ENCODE measurements around the gene SART3. TPM values are rescaled to one million over a fixed set of nuclear protein-coding genes. Genes with fewer than 3 reads are reported as not detected.

Gene SART3
- total and polyA plus RNA-seq, 2 of the 4 experiments (the other 2 are of a cell fraction), result 22.6 to 37.8 TPM

DNA sequence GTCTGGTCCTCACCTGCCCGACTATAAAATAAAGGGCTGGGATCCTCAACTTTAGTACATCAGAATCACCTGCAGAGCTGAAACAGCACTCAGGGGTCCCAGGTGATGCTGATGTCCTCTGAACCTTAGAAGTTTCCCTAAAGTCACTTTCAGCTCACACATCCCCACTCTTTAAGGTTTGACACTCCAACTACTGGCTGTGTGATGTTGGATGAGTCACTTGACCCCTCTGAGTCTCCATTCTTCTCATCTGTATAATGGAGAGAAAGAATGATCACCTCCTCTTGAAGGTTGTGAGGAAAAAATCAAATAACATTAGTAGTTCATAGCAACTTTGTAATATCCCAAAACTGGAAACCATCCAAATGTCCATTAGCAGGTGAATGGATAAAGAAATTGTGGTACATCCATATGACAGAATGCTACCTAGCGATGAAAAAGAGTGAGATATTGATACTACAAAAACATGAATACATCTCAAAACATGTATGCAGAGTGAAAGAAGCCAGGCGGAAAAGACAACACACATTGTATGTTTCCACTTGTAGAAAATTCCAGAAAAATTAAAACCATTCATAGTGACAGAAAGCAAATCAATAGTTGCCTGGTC, 23.6 kb upstream of the SART3 start:
- no peaks in the 10 kb centered on the region; the same call in 1 of the 2 replicates for H3K9me1 ChIP-seq (ENCODE audit: insufficient read depth, low read length)
- H4K5ac ChIP-seq (ENCODE audit: low read depth, low read length), result no peak overlapping the region
- no peak overlapping the region for H3K56ac ChIP-seq (ENCODE audit: extremely low read depth, insufficient read depth, low read length)
- no peak overlapping the region for H3K4me2 ChIP-seq (ENCODE audit: low read depth, low read length)
- H4K8ac ChIP-seq (ENCODE audit: low read depth in 2 of 2, low read length in 2 of 2), result no peak overlapping the region
- no peak overlapping the region for H3K18ac ChIP-seq (ENCODE audit: low read depth, low read length)
- BruUV-seq (replicated peaks), result no TSS peak
- no peaks in the 10 kb centered on the region for H3K79me1 ChIP-seq (ENCODE audit: low read depth in 1 of 2, low read length in 2 of 2)
- H2AK9ac ChIP-seq (replicated peaks; ENCODE audit: low read depth, low read length, poor library complexity), result no peak overlapping the region
- H3K9me3 ChIP-seq (ENCODE audit: control insufficient read depth, insufficient read depth, low read length), result no peaks in the 10 kb centered on the region
- no peak for ATAC-seq (ENCODE audit: low read depth)
- H2BK5ac ChIP-seq (ENCODE audit: low read depth, low read length, poor library complexity, severe bottlenecking), result no peak overlapping the region
- no peak overlapping the region for H3K27ac ChIP-seq (ENCODE audit: insufficient read depth, low read length)
- no peak for DNase-seq
- H2BK120ac ChIP-seq (ENCODE audit: low read depth, low read length), result no peak overlapping the region
- H2AK5ac ChIP-seq (ENCODE audit: low read depth, low read length), result no peak overlapping the region
- H3K4ac ChIP-seq (ENCODE audit: low read depth, low read length), result no peak overlapping the region
- H3K4me1 ChIP-seq (ENCODE audit: control insufficient read depth, insufficient read depth, low read length), result peaks cover 11% of the 10 kb centered on the region; the same call in 1 of the 2 replicates
- dilution Hi-C loops (cut with HindIII; ENCODE audit: low sequenced_read_pairs, unreplicated experiment) (no loop called here), in situ Hi-C loops (cut with MboI; ENCODE audit: low sequenced_read_pairs) (no loop called here), intact Hi-C loops (cut with micrococcal nuclease) (no loop called here)
- no peak overlapping the region for H3K9ac ChIP-seq (ENCODE audit: low read depth, low read length)
- H3K14ac ChIP-seq (replicated peaks; ENCODE audit: low read depth, low read length), result no peak overlapping the region
- H3K27me3 ChIP-seq (ENCODE audit: control insufficient read depth, insufficient read depth, low read length), result peaks cover 2% of the 10 kb centered on the region
- no peak overlapping the region for H3K4me3 ChIP-seq (ENCODE audit: insufficient read depth, low read depth, low read length)
- no peaks in the 10 kb centered on the region for H3K36me3 ChIP-seq (ENCODE audit: control insufficient read depth, insufficient read depth, low read length)
- TF ChIP-seq RAD21 (IDR thresholded peaks at IDR 0.05; ENCODE audit: low read length) (no peak), FOS (IDR thresholded peaks at IDR 0.05; ENCODE audit: low read depth, low read length) (no peak), MXI1 (IDR thresholded peaks at IDR 0.05; ENCODE audit: borderline replicate concordance, low read depth, low read length) (no peak), CEBPB (IDR thresholded peaks at IDR 0.05; ENCODE audit: low read depth, low read length) (no peak), CHD1 (IDR thresholded peaks at IDR 0.05; ENCODE audit: low read depth, low read length) (no peak), MAZ (IDR thresholded peaks at IDR 0.05; ENCODE audit: borderline replicate concordance, low read depth, low read length) (no peak), BHLHE40 (IDR thresholded peaks at IDR 0.05; ENCODE audit: low read depth, low read length) (no peak), RFX5 (IDR thresholded peaks at IDR 0.05; ENCODE audit: low read depth, low read length) (no peak), NFE2L2 (IDR thresholded peaks at IDR 0.05; ENCODE audit: low read depth, low read length) (no peak), RCOR1 (IDR thresholded peaks at IDR 0.05; ENCODE audit: insufficient replicate concordance, low read length) (no peak), SMC3 (IDR thresholded peaks at IDR 0.05; ENCODE audit: low read depth, low read length) (no peak), POLR2A (IDR thresholded peaks at IDR 0.05; ENCODE audit: low read depth, low read length) (no peak)
- TF ChIP-seq, protein P1, sequence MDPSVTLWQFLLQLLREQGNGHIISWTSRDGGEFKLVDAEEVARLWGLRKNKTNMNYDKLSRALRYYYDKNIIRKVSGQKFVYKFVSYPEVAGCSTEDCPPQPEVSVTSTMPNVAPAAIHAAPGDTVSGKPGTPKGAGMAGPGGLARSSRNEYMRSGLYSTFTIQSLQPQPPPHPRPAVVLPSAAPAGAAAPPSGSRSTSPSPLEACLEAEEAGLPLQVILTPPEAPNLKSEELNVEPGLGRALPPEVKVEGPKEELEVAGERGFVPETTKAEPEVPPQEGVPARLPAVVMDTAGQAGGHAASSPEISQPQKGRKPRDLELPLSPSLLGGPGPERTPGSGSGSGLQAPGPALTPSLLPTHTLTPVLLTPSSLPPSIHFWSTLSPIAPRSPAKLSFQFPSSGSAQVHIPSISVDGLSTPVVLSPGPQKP (IDR thresholded peaks at IDR 0.05; ENCODE audit: borderline replicate concordance, low read depth, low read length), result no peak
- TF ChIP-seq, protein P2, sequence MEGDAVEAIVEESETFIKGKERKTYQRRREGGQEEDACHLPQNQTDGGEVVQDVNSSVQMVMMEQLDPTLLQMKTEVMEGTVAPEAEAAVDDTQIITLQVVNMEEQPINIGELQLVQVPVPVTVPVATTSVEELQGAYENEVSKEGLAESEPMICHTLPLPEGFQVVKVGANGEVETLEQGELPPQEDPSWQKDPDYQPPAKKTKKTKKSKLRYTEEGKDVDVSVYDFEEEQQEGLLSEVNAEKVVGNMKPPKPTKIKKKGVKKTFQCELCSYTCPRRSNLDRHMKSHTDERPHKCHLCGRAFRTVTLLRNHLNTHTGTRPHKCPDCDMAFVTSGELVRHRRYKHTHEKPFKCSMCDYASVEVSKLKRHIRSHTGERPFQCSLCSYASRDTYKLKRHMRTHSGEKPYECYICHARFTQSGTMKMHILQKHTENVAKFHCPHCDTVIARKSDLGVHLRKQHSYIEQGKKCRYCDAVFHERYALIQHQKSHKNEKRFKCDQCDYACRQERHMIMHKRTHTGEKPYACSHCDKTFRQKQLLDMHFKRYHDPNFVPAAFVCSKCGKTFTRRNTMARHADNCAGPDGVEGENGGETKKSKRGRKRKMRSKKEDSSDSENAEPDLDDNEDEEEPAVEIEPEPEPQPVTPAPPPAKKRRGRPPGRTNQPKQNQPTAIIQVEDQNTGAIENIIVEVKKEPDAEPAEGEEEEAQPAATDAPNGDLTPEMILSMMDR (conservative IDR thresholded peaks at IDR 0.05; ENCODE audit: low read depth, low read length), result no peak
- TF ChIP-seq, protein P3, sequence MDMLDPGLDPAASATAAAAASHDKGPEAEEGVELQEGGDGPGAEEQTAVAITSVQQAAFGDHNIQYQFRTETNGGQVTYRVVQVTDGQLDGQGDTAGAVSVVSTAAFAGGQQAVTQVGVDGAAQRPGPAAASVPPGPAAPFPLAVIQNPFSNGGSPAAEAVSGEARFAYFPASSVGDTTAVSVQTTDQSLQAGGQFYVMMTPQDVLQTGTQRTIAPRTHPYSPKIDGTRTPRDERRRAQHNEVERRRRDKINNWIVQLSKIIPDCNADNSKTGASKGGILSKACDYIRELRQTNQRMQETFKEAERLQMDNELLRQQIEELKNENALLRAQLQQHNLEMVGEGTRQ (IDR thresholded peaks at IDR 0.05; ENCODE audit: low read depth, low read length), result no peak
- no peaks in the 10 kb centered on the region for H4K20me1 ChIP-seq (ENCODE audit: insufficient read depth, low read length)
- no peak overlapping the region for H2BK20ac ChIP-seq (ENCODE audit: low read depth, low read length)
- H2BK15ac ChIP-seq (ENCODE audit: low read depth, low read length), result no peak overlapping the region
- H2AFZ ChIP-seq (replicated peaks; ENCODE audit: low read length, poor library complexity), result no peak overlapping the region
- H4K91ac ChIP-seq (ENCODE audit: insufficient read depth, low read depth, low read length), result no peak overlapping the region
- POLR2A ChIA-PET (ENCODE audit: unreplicated experiment), result no interaction called here
- CTCF ChIA-PET, result no interaction called here
- H3K23ac ChIP-seq (ENCODE audit: low read depth, low read length), result no peak overlapping the region
- WGBS, 2 experiments (ENCODE audit: extremely low coverage in 2 of 2, insufficient read length in 1 of 2), result 50% methylated on average over 1 of the region's 3 CpGs; no CpG with 5 or more reads in 1 of the 2 experiments

All from IMR-90 (cell line).